Esophagus muscularis mucosa (tissue), 4 donors: ENCODE measurements around the gene MADD. TPM values are rescaled to one million over a fixed set of nuclear protein-coding genes. Genes with fewer than 3 reads are reported as not detected.

ENCODE experiments used
- DNase-seq: peaks from one replicate; pipeline ENCODE4 v3.0.0-alpha.2; 2017; ENCODE audit errors: extremely low spot score
- H3K27ac ChIP-seq, 4 donors: fragments of 200-600 bp; sonication (generic); replicated peaks in 1 of 4; 1 replicate in 3 of 4; 2 replicates in 1 of 4; pipeline ENCODE4 v1.5.1; 2016 to 2019; ENCODE audit warnings: mild to moderate bottlenecking in 1 of 4
- H3K27me3 ChIP-seq, 4 donors: fragments of 200-600 bp; sonication (generic); one replicate each; pipeline versions ENCODE4 v1.5.1 to v1.6.0; 2016 to 2019
- H3K36me3 ChIP-seq, 4 donors: fragments of 200-600 bp; sonication (generic); one replicate each; pipeline ENCODE4 v1.5.1; 2016 to 2019
- H3K4me1 ChIP-seq, 4 donors: fragments of 200-600 bp; sonication (generic); one replicate each; pipeline ENCODE4 v1.5.1; 2016 to 2019
- H3K4me3 ChIP-seq, 4 donors: fragments of 200-600 bp; sonication (generic); 1 replicate in 2 of 4; 2 replicates in 2 of 4; pipeline ENCODE4 v1.5.1; 2016 to 2019; ENCODE audit warnings: mild to moderate bottlenecking in 4 of 4, moderate library complexity in 1 of 4
- H3K9me3 ChIP-seq, 4 donors: fragments of 200-600 bp; sonication (generic); 1 replicate in 3 of 4; 2 replicates in 1 of 4; pipeline ENCODE4 v1.5.1; 2016 to 2019
- EP300 ChIP-seq: sonication (generic); formaldehyde crosslinking; IDR thresholded peaks from one replicate; pipeline ENCODE4 v1.6.1; 2017; ENCODE audit warnings: antibody characterized with exemption
- POLR2A ChIP-seq: fragments of 450-650 bp; IDR thresholded peaks from one replicate; pipeline ENCODE4 v1.6.1; 2017; ENCODE audit warnings: antibody characterized with exemption, moderate library complexity, mild to moderate bottlenecking, low read depth
- POLR2AphosphoS5 ChIP-seq, 2 donors: sonication (generic); formaldehyde crosslinking; IDR thresholded peaks; one replicate each; pipeline ENCODE4 v1.6.1; 2017; ENCODE audit warnings: antibody characterized with exemption in 2 of 2
- WGBS: methylation state at CpG from one replicate; pipeline ENCODE4 v1.1.5; 2018; 5-methylcytosine and 5-hydroxymethylcytosine counted together
- intact Hi-C: fragments of 100-400 bp; cut with DNase I; formaldehyde crosslinking; loops from one replicate; pipeline ENCODE4 v1.15.1; 2023
- total RNA-seq, 4 donors: library from RNA; depleted of rRNA; stranded (reverse); fragments of >200 nt; gene quantifications; one replicate each; pipeline versions ENCODE4 v1.1.0 to v1.2.1, GENCODE V29; 2016
- TF ChIP-seq, protein P1 (sequence below), 3 experiments: fragments of 200-600 bp in 2 of 3; fragments of 450-650 bp in 1 of 3; sonication (generic) in 2 of 3; IDR thresholded peaks; one replicate each; pipeline ENCODE4 v1.5.1; 2017 to 2019; ENCODE audit warnings: antibody characterized with exemption in 3 of 3, mild to moderate bottlenecking in 2 of 3, moderate library complexity in 1 of 3

The MADD gene
- total RNA-seq, 4 donors from 2014 or later: 27.8 to 35.4 (median 32.7) TPM

- Histone ChIP-seq H3K4me1 (peaks cover 0 to 8% (median 3%) of the 10 kb centered on the region in 4 donors), H3K27me3 (no peaks in the 10 kb centered on the region), H3K27ac (peak overlapping the region in 2 of 4 donors; percentile 5), H3K36me3 (no peaks in the 10 kb centered on the region), H3K4me3 (no peak overlapping the region), H3K9me3 (no peaks in the 10 kb centered on the region)
- intact Hi-C loops: loop anchor here (1.0 to 5.0 kb wide), 2 partner anchors 33 to 80 kb away; partner anchors contain the start of gene SLC39A13
- no peak for DNase-seq
- TF ChIP-seq EP300 (no peak), POLR2A (no peak), POLR2AphosphoS5 (IDR thresholded peaks at IDR 0.05) (peak in 1 of 2 donors; percentile 52)
- TF ChIP-seq, protein P1, sequence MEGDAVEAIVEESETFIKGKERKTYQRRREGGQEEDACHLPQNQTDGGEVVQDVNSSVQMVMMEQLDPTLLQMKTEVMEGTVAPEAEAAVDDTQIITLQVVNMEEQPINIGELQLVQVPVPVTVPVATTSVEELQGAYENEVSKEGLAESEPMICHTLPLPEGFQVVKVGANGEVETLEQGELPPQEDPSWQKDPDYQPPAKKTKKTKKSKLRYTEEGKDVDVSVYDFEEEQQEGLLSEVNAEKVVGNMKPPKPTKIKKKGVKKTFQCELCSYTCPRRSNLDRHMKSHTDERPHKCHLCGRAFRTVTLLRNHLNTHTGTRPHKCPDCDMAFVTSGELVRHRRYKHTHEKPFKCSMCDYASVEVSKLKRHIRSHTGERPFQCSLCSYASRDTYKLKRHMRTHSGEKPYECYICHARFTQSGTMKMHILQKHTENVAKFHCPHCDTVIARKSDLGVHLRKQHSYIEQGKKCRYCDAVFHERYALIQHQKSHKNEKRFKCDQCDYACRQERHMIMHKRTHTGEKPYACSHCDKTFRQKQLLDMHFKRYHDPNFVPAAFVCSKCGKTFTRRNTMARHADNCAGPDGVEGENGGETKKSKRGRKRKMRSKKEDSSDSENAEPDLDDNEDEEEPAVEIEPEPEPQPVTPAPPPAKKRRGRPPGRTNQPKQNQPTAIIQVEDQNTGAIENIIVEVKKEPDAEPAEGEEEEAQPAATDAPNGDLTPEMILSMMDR (IDR thresholded peaks at IDR 0.05): peak in 2 of 3 experiments; percentile 88 to 90
- 27% methylated on average over 13 of the region's 19 CpGs for WGBS
Observed at GRCh38 chr11:47373876-47374719, 104.2 kb downstream of the MADD start.

- H3K27me3 ChIP-seq: no peaks in the 10 kb centered on the region
- WGBS: 40% methylated on average over 1 of the region's 5 CpGs
- no peak overlapping the region for H3K4me3 ChIP-seq
- H3K4me1 ChIP-seq: peaks cover 0 to 8% (median 3%) of the 10 kb centered on the region in 4 donors
- H3K9me3 ChIP-seq: no peaks in the 10 kb centered on the region
- no peak overlapping the region for H3K27ac ChIP-seq
- H3K36me3 ChIP-seq: no peaks in the 10 kb centered on the region
- intact Hi-C loops: loop anchor here (1.0 to 5.0 kb wide), 2 partner anchors 33 to 80 kb away; partner anchors contain the start of gene SLC39A13
- DNase-seq: no peak
- TF ChIP-seq POLR2AphosphoS5 (IDR thresholded peaks at IDR 0.05): no peak
- TF ChIP-seq, protein P1 (IDR thresholded peaks at IDR 0.05): no peak
Observed at GRCh38 chr11:47374720-47375019, 104.7 kb downstream of the MADD start.

GRCh38 chr11:47375020-47375419 lies 105.1 kb downstream of the MADD start:
- WGBS: 86% methylated on average over 8 of the region's 8 CpGs
- intact Hi-C loops: no loop called here
- Histone ChIP-seq H3K4me1 (peaks cover 0 to 8% (median 3%) of the 10 kb centered on the region in 4 donors), H3K27ac (no peak overlapping the region), H3K36me3 (no peaks in the 10 kb centered on the region), H3K27me3 (no peaks in the 10 kb centered on the region), H3K4me3 (no peak overlapping the region), H3K9me3 (no peaks in the 10 kb centered on the region)
- no peak for DNase-seq
- TF ChIP-seq EP300 (no peak), POLR2A (no peak), POLR2AphosphoS5 (IDR thresholded peaks at IDR 0.05) (no peak)
- TF ChIP-seq, protein P1 (IDR thresholded peaks at IDR 0.05): no peak

- no peaks in the 10 kb centered on the region for H3K36me3 ChIP-seq
- WGBS: 93% methylated on average over 10 of the region's 13 CpGs
- no peaks in the 10 kb centered on the region for H3K27me3 ChIP-seq
- H3K9me3 ChIP-seq: no peaks in the 10 kb centered on the region
- H3K4me3 ChIP-seq: peak overlapping the region in 3 of 4 donors; percentile 39 to 53 (median 42)
- TF ChIP-seq, protein P1 (IDR thresholded peaks at IDR 0.05): no peak
- TF ChIP-seq POLR2AphosphoS5 (IDR thresholded peaks at IDR 0.05) (no peak), POLR2A (no peak), EP300 (no peak)
- DNase-seq: no peak
- H3K4me1 ChIP-seq: peaks cover 0 to 8% (median 3%) of the 10 kb centered on the region in 4 donors
- H3K27ac ChIP-seq: no peak overlapping the region
- intact Hi-C loops: no loop called here
Observed at GRCh38 chr11:47375546-47376085, 105.7 kb downstream of the MADD start.
